A673 (cell line): ENCODE measurements around the gene KRT7. TPM values are rescaled to one million over a fixed set of nuclear protein-coding genes. Genes with fewer than 3 reads are reported as not detected.
A peak's percentile ranks its signal among the peaks of the same experiment; 100 is the strongest.

Experiments used
- BruUV-seq: library from RNA; stranded (reverse); fragments of 400-500 nt; replicated peaks from 2 replicates; lab custom pipeline; 2021; lab: Mats Ljungman, UMichigan
- CTCF ChIA-PET: fragments of 300-600 bp; sonication (Branson Sonifier 250); formaldehyde crosslinking; loops from one replicate; lab custom pipeline; 2022; ENCODE audit warnings: antibody characterized with exemption; lab: Charles Lee
- POLR2A ChIA-PET: fragments of 300-600 bp; sonication (Branson Sonifier 250); formaldehyde crosslinking; loops from one replicate; lab custom pipeline; 2022; ENCODE audit warnings: antibody characterized with exemption; ENCODE audit not compliant: low non-redundant PET; lab: Charles Lee
- DNase-seq: peaks from one replicate; pipeline ENCODE4 v3.0.0-alpha.2; 2015; ENCODE audit warnings: low spot score
- H3K27ac ChIP-seq: fragments of 200-600 bp; sonication (generic); 2 replicates; pipeline ENCODE4 v1.5.1; 2016; ENCODE audit warnings: mixed run types, low read depth, mild to moderate bottlenecking, mixed read lengths, antibody characterized with exemption, low read length; ENCODE audit not compliant: poor library complexity, severe bottlenecking
- H3K27me3 ChIP-seq: fragments of 200-600 bp; sonication (generic); replicated peaks from 2 replicates; pipeline ENCODE4 v1.6.1; 2017; ENCODE audit warnings: mixed run types, low read depth, mild to moderate bottlenecking, mixed read lengths, antibody characterized with exemption, low read length; ENCODE audit not compliant: insufficient read depth, poor library complexity
- H3K36me3 ChIP-seq: fragments of 200-600 bp; sonication (generic); 2 replicates; pipeline ENCODE4 v1.6.1; 2016; ENCODE audit warnings: mixed run types, mild to moderate bottlenecking, mixed read lengths, antibody characterized with exemption, low read length; ENCODE audit not compliant: insufficient read depth, poor library complexity, severe bottlenecking
- H3K4me1 ChIP-seq: fragments of 200-600 bp; sonication (generic); 2 replicates; pipeline ENCODE4 v1.6.1; 2017; ENCODE audit warnings: mixed run types, mild to moderate bottlenecking, mixed read lengths, antibody characterized with exemption, low read length; ENCODE audit not compliant: insufficient read depth, poor library complexity, severe bottlenecking
- H3K4me3 ChIP-seq: fragments of 200-600 bp; sonication (generic); 2 replicates; pipeline ENCODE4 v1.5.1; 2016; ENCODE audit warnings: low read depth, mixed run types, mild to moderate bottlenecking, mixed read lengths, low read length; ENCODE audit not compliant: poor library complexity, severe bottlenecking
- H3K9me3 ChIP-seq: fragments of 200-600 bp; sonication (generic); 2 replicates; pipeline ENCODE4 v1.6.1; 2016; ENCODE audit warnings: mixed run types, low read depth, mild to moderate bottlenecking, mixed read lengths, antibody characterized with exemption, low read length; ENCODE audit not compliant: poor library complexity, severe bottlenecking
- CTCF ChIP-seq: fragments of 300-800, 200-600 bp; sonication (generic); conservative IDR thresholded peaks from 2 replicates; pipeline ENCODE4 v1.5.1; 2017; ENCODE audit warnings: low read depth, mild to moderate bottlenecking, antibody characterized with exemption, low read length, moderate library complexity, mixed read lengths
- EZH2 ChIP-seq: fragments of 200-600 bp; sonication (generic); IDR thresholded peaks from 2 replicates; pipeline ENCODE4 v1.6.1; 2017; ENCODE audit warnings: borderline replicate concordance, low read depth, mild to moderate bottlenecking, mixed read lengths, antibody characterized with exemption, low read length; ENCODE audit not compliant: poor library complexity, severe bottlenecking
- intact Hi-C: fragments of 100-400 bp; cut with micrococcal nuclease; formaldehyde crosslinking; loops from one replicate; pipeline ENCODE4 v1.10.0; 2022; ENCODE audit not compliant: unreplicated experiment
- total RNA-seq: library from RNA; stranded (reverse); gene quantifications from 2 replicates; pipeline ENCODE4 v1.2.3, GENCODE V29; 2021

KRT7 gene
- total RNA-seq, 1 experiment from 2014 or later = 1.0 TPM

DNA sequence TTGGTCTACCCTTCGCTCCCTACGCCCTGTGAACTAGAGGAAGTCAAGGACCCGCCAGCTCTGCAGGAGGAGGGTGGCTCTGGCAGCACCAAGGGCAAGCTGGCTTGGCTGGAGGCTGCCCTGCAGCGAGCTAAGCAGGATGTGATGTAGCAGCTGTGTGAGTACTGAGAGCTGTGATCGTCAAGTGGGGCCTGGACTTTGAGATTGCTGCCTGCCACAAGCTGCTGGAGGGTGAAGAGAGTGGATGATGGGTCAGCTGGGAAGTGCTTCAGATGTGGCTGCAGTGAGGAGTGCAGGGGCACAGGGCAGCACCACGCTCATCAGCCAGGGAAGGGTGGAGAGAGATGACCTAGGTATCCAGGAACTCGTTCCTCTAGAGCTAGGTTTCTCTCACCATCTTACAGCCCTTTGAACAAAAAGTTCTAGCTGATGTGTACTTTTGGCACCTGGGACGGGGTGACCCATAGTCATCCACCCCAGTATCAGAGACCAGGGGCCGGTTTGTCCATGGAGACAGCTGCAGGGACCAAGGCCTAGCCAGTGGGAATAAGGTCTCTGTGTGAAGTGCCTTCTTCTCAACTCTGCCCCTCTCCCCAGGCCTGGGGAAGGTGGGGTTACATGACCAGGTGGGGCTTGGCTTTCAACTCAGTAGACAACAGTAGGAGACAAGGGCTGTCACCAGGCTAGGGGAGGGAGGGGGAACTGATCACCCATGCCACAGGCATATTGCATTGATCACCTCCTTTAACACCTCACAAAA, 44.6 kb downstream of the KRT7 start:
- Histone ChIP-seq H3K36me3 (no peaks in the 10 kb centered on the region), H3K27ac (no peak overlapping the region), H3K9me3 (no peaks in the 10 kb centered on the region), H3K27me3 (peaks cover 1% of the 10 kb centered on the region), H3K4me1 (peaks cover 17% of the 10 kb centered on the region), H3K4me3 (no peak overlapping the region)
- ChIA-PET CTCF (interaction anchor here (1.6 kb wide), 1 partner anchor 8 kb away, joined by 4 read pairs; no protein-coding TSS in a partner anchor), POLR2A (no interaction called here)
- intact Hi-C loops = no loop called here
- BruUV-seq = no TSS peak
- no peak for DNase-seq
- TF ChIP-seq EZH2 (no peak), CTCF (no peak)

DNA sequence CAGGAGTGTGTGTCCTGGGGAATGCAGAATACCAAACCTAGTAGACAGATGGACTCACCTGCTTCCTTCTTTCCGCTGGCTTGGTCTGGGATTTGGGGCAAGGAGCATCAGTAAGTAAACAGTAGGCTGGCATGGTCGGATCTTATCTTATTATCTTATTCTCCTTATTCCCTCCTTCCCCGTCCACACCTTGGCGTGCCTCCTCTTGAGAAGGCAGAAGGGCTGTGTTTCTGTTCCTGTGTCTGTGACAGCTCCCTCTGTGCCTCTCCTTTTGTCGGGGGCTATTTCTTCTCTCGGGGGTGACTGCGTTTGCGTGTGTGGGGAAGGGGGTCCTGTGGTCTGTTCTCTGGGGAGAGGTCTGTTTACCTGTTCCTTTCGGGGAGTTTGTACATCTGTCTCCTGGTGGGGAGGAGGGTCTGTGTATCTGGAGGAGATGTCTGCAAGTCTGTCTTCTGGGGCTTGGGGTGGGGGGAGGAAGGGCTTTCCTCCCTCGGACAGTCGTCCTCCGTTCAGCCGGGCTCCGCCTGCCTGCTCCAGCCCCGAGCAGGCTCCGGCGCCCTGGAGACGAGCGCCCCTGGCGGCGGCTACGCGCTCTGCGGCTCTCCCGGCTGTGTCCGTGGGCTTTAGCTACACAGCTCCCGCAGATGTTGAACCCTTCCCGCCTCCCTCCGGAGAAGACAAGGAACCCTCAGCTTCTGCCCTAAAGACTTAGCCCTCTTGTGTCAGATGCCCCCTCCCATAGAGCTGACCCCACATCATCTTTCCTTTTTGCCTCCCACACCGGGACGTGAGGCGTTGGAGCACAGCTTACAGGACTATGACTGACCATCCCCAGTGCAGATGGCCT, 45.8 kb downstream of the KRT7 start:
- Histone ChIP-seq H3K4me1 (peaks cover 17% of the 10 kb centered on the region), H3K27ac (no peak overlapping the region), H3K27me3 (no peaks in the 10 kb centered on the region), H3K36me3 (no peaks in the 10 kb centered on the region), H3K9me3 (no peaks in the 10 kb centered on the region), H3K4me3 (peak overlapping the region; percentile 28)
- POLR2A ChIA-PET = interaction anchor here (0.6 kb wide), 1 partner anchor 269 kb away, joined by 3 read pairs; no protein-coding TSS in a partner anchor
- CTCF ChIA-PET = interaction anchor here (0.6 to 1.6 kb wide), 11 partner anchors 9 to 221 kb away, joined by 3 to 7 read pairs (median 4); no protein-coding TSS in a partner anchor
- BruUV-seq = no TSS peak
- intact Hi-C loops = no loop called here
- peak; percentile 67 for DNase-seq
- TF ChIP-seq CTCF (peak; percentile 97), EZH2 (no peak)
